GM10266 (cell line): ENCODE measurements around the gene BTF3L4.

Experiments
- DNase-seq: peaks from one replicate; pipeline ENCODE4 v3.0.0; 2012; ENCODE audit errors: extremely low spot score
- CTCF ChIP-seq: IDR thresholded peaks from 2 replicates; pipeline ENCODE4 v1.5.1; 2012; ENCODE audit warnings: mild to moderate bottlenecking, low read depth; ENCODE audit not compliant: control insufficient read depth, insufficient read depth; ENCODE audit errors: missing control alignments

BTF3L4 gene

GRCh38 chr1:52056937-52057231 lies 789 bp downstream of the BTF3L4 start:
- TF ChIP-seq CTCF: no peak
- DNase-seq: no peak

- TF ChIP-seq CTCF: no peak
- DNase-seq: peak; percentile 14
These were observed 1.2 kb downstream of the BTF3L4 start for GRCh38 chr1:52057255-52057654.

GRCh38 chr1:52057876-52058415 lies 1.9 kb downstream of the BTF3L4 start:
- no peak for TF ChIP-seq CTCF
- no peak for DNase-seq

GRCh38 chr1:52059321-52059720 lies 3.2 kb downstream of the BTF3L4 start:
- no peak for DNase-seq
- no peak for TF ChIP-seq CTCF

DNA sequence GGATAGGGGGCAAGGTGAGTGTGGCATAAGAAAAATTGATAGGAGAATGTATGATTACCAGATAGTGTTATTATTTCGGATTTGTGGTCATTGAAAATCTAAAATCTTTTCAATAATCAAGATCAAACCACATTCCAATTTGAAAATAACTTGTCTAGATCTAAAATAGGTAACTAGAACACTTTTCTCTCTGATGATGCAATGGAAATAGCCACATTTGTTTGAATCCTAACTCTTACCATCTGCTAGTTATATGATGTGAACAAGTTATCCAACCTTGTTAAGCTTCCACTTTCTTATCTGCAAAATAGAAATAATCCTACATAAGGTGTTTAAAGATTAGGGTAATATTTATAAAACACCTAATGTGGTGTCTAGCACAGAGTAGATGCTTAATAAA lies 3.8 kb downstream of the BTF3L4 start:
- no peak for TF ChIP-seq CTCF
- no peak for DNase-seq

- no peak for TF ChIP-seq CTCF
- DNase-seq: no peak
These were observed 4.7 kb downstream of the BTF3L4 start for GRCh38 chr1:52060822-52061221.

DNA sequence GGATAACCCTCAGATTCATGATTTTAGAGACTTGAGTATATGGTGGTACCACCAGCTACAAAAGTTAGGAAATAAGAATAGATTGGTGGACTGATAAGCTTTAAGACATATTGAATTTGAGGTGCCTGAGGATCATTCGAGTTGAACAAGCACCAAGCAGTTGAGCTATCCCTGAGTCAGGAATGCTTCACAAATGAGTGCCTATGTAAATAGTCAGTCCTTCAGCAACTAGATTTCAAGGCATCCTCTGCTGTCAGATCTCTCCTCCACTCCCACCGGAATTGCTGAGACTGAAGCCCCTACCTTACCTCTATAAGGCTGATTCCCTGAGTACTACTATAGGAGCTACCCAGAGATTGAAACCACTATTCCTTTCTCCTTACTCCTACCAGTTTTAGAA lies 7.1 kb downstream of the BTF3L4 start:
- DNase-seq: no peak
- no peak for TF ChIP-seq CTCF

- no peak for TF ChIP-seq CTCF
- no peak for DNase-seq
These were observed 14.6 kb downstream of the BTF3L4 start for GRCh38 chr1:52070704-52071103.
